Measurements from ENCODE around the gene PIWIL1. TPM values are rescaled to one million over a fixed set of nuclear protein-coding genes. Genes with fewer than 3 reads are reported as not detected.

PIWIL1 gene
- total RNA-seq, 1 donor: not detected

- Histone ChIP-seq H3K4me1 (ENCODE audit: insufficient read depth, low read length) (no peaks in the 10 kb centered on the region), H3K79me2 (ENCODE audit: insufficient read depth, low read length) (no peaks in the 10 kb centered on the region), H3K27ac (ENCODE audit: low read depth, low read length) (no peak overlapping the region), H2AFZ (ENCODE audit: low read length) (no peak overlapping the region), H3K4me2 (ENCODE audit: insufficient read depth, low read length) (no peak overlapping the region), H3K9me3 (ENCODE audit: low read depth, low read length) (peaks cover 2% of the 10 kb centered on the region), H3K27me3 (ENCODE audit: insufficient read depth, low read length) (no peaks in the 10 kb centered on the region), H4K20me1 (ENCODE audit: insufficient read depth, low read length) (no peaks in the 10 kb centered on the region), H3K4me3 (ENCODE audit: insufficient read depth, low read length) (no peak overlapping the region), H3K36me3 (ENCODE audit: insufficient read depth, low read length) (no peaks in the 10 kb centered on the region)
- no peak for DNase-seq (ENCODE audit: insufficient read length, low spot score, missing footprints)
- TF ChIP-seq CTCF (IDR thresholded peaks at IDR 0.05; ENCODE audit: extremely low read depth, low read depth, low read length): no peak
Observed at GRCh38 chr12:130412384-130412783, 74.7 kb downstream of the PIWIL1 start.

GRCh38 chr12:130413909-130414308, 76.2 kb downstream of the PIWIL1 start:
- H3K4me1 ChIP-seq (ENCODE audit: insufficient read depth, low read length): no peaks in the 10 kb centered on the region
- no peaks in the 10 kb centered on the region for H3K36me3 ChIP-seq (ENCODE audit: insufficient read depth, low read length)
- H2AFZ ChIP-seq (ENCODE audit: low read length): no peak overlapping the region

GRCh38 chr12:130414381-130414780, 76.7 kb downstream of the PIWIL1 start:
- Histone ChIP-seq H4K20me1 (ENCODE audit: insufficient read depth, low read length) (no peaks in the 10 kb centered on the region), H3K4me2 (ENCODE audit: insufficient read depth, low read length) (no peak overlapping the region)
- TF ChIP-seq CTCF (IDR thresholded peaks at IDR 0.05; ENCODE audit: extremely low read depth, low read depth, low read length): no peak

More at GRCh38 chr12:130413909-130414308, 76.2 kb downstream of the PIWIL1 start:
- Histone ChIP-seq H3K27me3 (ENCODE audit: insufficient read depth, low read length) (no peaks in the 10 kb centered on the region), H3K9me3 (ENCODE audit: low read depth, low read length) (no peaks in the 10 kb centered on the region), H3K4me3 (ENCODE audit: insufficient read depth, low read length) (no peak overlapping the region), H3K27ac (ENCODE audit: low read depth, low read length) (no peak overlapping the region), H3K4me2 (ENCODE audit: insufficient read depth, low read length) (no peak overlapping the region), H4K20me1 (ENCODE audit: insufficient read depth, low read length) (no peaks in the 10 kb centered on the region), H3K79me2 (ENCODE audit: insufficient read depth, low read length) (no peaks in the 10 kb centered on the region)
- no peak for TF ChIP-seq CTCF (IDR thresholded peaks at IDR 0.05; ENCODE audit: extremely low read depth, low read depth, low read length)
- DNase-seq (ENCODE audit: insufficient read length, low spot score, missing footprints): no peak

GRCh38 chr12:130418251-130418650, 80.6 kb downstream of the PIWIL1 start:
- Histone ChIP-seq H2AFZ (ENCODE audit: low read length) (no peak overlapping the region), H3K27ac (ENCODE audit: low read depth, low read length) (no peak overlapping the region), H3K27me3 (ENCODE audit: insufficient read depth, low read length) (no peaks in the 10 kb centered on the region), H3K4me2 (ENCODE audit: insufficient read depth, low read length) (no peak overlapping the region), H3K9me3 (ENCODE audit: low read depth, low read length) (no peaks in the 10 kb centered on the region), H3K79me2 (ENCODE audit: insufficient read depth, low read length) (no peaks in the 10 kb centered on the region), H3K36me3 (ENCODE audit: insufficient read depth, low read length) (no peaks in the 10 kb centered on the region), H3K4me3 (ENCODE audit: insufficient read depth, low read length) (no peak overlapping the region), H4K20me1 (ENCODE audit: insufficient read depth, low read length) (no peaks in the 10 kb centered on the region), H3K4me1 (ENCODE audit: insufficient read depth, low read length) (no peaks in the 10 kb centered on the region)
- no peak for TF ChIP-seq CTCF (IDR thresholded peaks at IDR 0.05; ENCODE audit: extremely low read depth, low read depth, low read length)
- DNase-seq (ENCODE audit: insufficient read length, low spot score, missing footprints): peak; percentile 45

More at GRCh38 chr12:130414381-130414780, 76.7 kb downstream of the PIWIL1 start:
- Histone ChIP-seq H3K9me3 (ENCODE audit: low read depth, low read length) (no peaks in the 10 kb centered on the region), H2AFZ (ENCODE audit: low read length) (no peak overlapping the region), H3K79me2 (ENCODE audit: insufficient read depth, low read length) (no peaks in the 10 kb centered on the region), H3K4me3 (ENCODE audit: insufficient read depth, low read length) (no peak overlapping the region), H3K27ac (ENCODE audit: low read depth, low read length) (no peak overlapping the region), H3K4me1 (ENCODE audit: insufficient read depth, low read length) (no peaks in the 10 kb centered on the region), H3K27me3 (ENCODE audit: insufficient read depth, low read length) (no peaks in the 10 kb centered on the region), H3K36me3 (ENCODE audit: insufficient read depth, low read length) (no peaks in the 10 kb centered on the region)
- no peak for DNase-seq (ENCODE audit: insufficient read length, low spot score, missing footprints)

Data from osteoblast (primary cell).